Osteocyte (in vitro differentiated cells): ENCODE measurements around the gene BST1. TPM values are rescaled to one million over a fixed set of nuclear protein-coding genes. Genes with fewer than 3 reads are reported as not detected.

Experiments used
- DNase-seq: peaks from one replicate; pipeline ENCODE4 v3.0.0; 2021; ENCODE audit warnings: mixed read lengths; ENCODE audit not compliant: unreplicated experiment; ENCODE audit errors: extremely low spot score
- H3K27ac Mint-ChIP-seq: one replicate; pipeline ENCODE4 v1.8.0; 2021; ENCODE audit warnings: mild to moderate bottlenecking, mixed read lengths; ENCODE audit not compliant: unreplicated experiment
- H3K27me3 Mint-ChIP-seq: one replicate; pipeline ENCODE4 v1.8.0; 2021; ENCODE audit warnings: mixed read lengths; ENCODE audit not compliant: unreplicated experiment
- H3K36me3 Mint-ChIP-seq: one replicate; pipeline ENCODE4 v1.8.0; 2021; ENCODE audit warnings: mixed read lengths; ENCODE audit not compliant: unreplicated experiment
- H3K4me1 Mint-ChIP-seq: one replicate; pipeline ENCODE4 v1.8.0; 2021; ENCODE audit warnings: mixed read lengths; ENCODE audit not compliant: unreplicated experiment
- H3K4me3 Mint-ChIP-seq: one replicate; pipeline ENCODE4 v1.8.0; 2021; ENCODE audit warnings: mild to moderate bottlenecking, moderate library complexity, mixed read lengths; ENCODE audit not compliant: unreplicated experiment
- H3K9me3 Mint-ChIP-seq: one replicate; pipeline ENCODE4 v1.8.0; 2021; ENCODE audit warnings: mixed read lengths; ENCODE audit not compliant: unreplicated experiment
- total RNA-seq: library from RNA; stranded (reverse); gene quantifications from 2 replicates; pipeline ENCODE4 v1.2.1, GENCODE V29; 2021
- TF ChIP-seq, protein P1 (sequence below): fragments of 200-600 bp; sonication (generic); IDR thresholded peaks from 2 replicates; pipeline ENCODE4 v1.5.0; 2021; ENCODE audit warnings: antibody characterized with exemption, mild to moderate bottlenecking, moderate library complexity

Gene BST1
- total RNA-seq, 1 donor from 2014 or later = 0.54 TPM

GRCh38 chr4:15659768-15660570 lies 42.9 kb upstream of the BST1 start:
- Mint-ChIP-seq H3K27ac (peak overlapping the region; percentile 84), H3K4me3 (no peak overlapping the region), H3K36me3 (no peaks in the 10 kb centered on the region), H3K9me3 (no peaks in the 10 kb centered on the region), H3K27me3 (no peaks in the 10 kb centered on the region), H3K4me1 (peaks cover 32% of the 10 kb centered on the region)
- DNase-seq = no peak
- TF ChIP-seq, protein P1, sequence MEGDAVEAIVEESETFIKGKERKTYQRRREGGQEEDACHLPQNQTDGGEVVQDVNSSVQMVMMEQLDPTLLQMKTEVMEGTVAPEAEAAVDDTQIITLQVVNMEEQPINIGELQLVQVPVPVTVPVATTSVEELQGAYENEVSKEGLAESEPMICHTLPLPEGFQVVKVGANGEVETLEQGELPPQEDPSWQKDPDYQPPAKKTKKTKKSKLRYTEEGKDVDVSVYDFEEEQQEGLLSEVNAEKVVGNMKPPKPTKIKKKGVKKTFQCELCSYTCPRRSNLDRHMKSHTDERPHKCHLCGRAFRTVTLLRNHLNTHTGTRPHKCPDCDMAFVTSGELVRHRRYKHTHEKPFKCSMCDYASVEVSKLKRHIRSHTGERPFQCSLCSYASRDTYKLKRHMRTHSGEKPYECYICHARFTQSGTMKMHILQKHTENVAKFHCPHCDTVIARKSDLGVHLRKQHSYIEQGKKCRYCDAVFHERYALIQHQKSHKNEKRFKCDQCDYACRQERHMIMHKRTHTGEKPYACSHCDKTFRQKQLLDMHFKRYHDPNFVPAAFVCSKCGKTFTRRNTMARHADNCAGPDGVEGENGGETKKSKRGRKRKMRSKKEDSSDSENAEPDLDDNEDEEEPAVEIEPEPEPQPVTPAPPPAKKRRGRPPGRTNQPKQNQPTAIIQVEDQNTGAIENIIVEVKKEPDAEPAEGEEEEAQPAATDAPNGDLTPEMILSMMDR = no peak

DNA sequence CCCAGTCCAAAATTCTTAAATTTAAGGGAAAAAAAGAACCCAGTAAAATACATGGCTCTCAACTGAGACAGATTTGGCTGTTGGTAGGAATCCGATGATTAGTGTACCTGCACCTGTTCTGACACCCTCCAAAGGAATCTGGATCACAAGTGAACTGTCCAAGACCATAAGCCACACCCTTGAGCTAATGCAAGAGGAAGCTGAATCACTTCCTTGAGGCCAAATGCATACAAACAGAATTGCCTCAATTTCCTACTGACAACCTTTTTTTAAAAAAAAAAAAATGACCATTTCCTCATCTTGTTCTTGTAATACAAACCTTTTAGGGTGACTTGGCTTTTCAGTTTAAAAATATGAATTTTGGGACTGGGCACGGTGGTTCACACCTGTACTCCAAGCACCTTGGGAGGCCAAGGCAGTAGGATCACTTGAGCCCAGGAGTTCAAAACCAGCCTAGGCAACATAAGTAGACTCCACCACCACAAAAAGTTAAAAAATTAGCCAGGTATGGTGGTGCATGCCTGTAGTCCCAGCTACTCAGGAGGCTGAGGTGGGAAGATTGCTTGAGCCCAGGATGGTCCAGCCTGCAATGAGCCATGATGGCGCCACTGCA lies 37.0 kb upstream of the BST1 start:
- Mint-ChIP-seq H3K27ac (peak overlapping the region; percentile 14), H3K36me3 (no peaks in the 10 kb centered on the region), H3K4me1 (peaks cover 19% of the 10 kb centered on the region), H3K4me3 (no peak overlapping the region), H3K9me3 (no peaks in the 10 kb centered on the region), H3K27me3 (no peaks in the 10 kb centered on the region)
- DNase-seq = no peak
- TF ChIP-seq, protein P1 = no peak

GRCh38 chr4:15667006-15667405 lies 35.9 kb upstream of the BST1 start:
- no peak overlapping the region for H3K27ac Mint-ChIP-seq

DNA sequence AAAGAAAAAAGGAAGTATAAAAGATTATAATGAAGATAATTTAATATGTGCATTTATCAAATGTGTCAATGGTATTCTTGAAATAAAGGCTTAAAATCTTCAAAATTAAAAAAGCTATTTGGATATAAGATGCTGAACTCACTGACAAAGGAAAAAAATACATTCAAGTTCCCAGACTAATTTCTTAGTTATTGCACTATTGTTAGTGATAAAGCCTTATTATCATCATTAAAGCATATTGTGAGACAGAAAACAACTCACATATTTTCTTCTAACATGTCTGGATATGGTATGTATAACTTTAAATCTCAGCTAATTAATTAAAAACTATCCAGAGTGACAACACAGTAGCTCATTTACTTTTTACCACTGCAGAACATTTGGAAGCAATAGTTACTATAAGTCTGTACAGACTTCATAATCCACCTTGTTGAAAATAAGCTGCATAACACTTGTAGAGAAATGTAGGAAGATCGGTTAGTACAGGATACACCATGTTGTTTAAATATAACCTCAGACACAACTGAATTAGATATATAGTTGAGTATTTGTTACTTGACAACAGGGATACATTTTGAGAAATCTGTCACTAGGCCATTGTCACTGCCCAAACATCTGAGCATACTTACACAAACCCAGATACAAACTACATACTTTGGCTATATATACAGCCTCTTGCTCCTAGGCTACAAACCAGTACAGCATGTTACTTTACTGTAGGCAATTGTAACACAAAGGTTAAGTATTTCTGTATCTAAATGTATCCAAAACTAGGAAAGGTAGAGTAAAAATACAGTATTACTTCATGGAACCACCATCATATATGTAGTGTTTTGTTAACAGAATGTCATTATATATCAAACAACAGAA lies 34.1 kb upstream of the BST1 start:
- Mint-ChIP-seq H3K4me3 (no peak overlapping the region), H3K27ac (peak overlapping the region; percentile 38), H3K36me3 (no peaks in the 10 kb centered on the region), H3K9me3 (no peaks in the 10 kb centered on the region), H3K27me3 (no peaks in the 10 kb centered on the region), H3K4me1 (peaks cover 26% of the 10 kb centered on the region)
- TF ChIP-seq, protein P1 = no peak
- no peak for DNase-seq

More at GRCh38 chr4:15667006-15667405, 35.9 kb upstream of the BST1 start:
- H3K27me3 Mint-ChIP-seq = no peaks in the 10 kb centered on the region
- no peak for DNase-seq
- TF ChIP-seq, protein P1 = no peak
- no peaks in the 10 kb centered on the region for H3K36me3 Mint-ChIP-seq
- H3K4me1 Mint-ChIP-seq = peaks cover 26% of the 10 kb centered on the region
- H3K9me3 Mint-ChIP-seq = no peaks in the 10 kb centered on the region
- H3K4me3 Mint-ChIP-seq = no peak overlapping the region
